ENCODE data around the gene INTS11. TPM values are rescaled to one million over a fixed set of nuclear protein-coding genes. Genes with fewer than 3 reads are reported as not detected.

INTS11 gene
- total and polyA plus RNA-seq, 2 of the 8 experiments (the other 6 are each of a cell fraction or from before 2014, with no cell fraction given): 113 to 243 TPM

- no peak for TF ChIP-seq PHF8 (conservative IDR thresholded peaks at IDR 0.05; ENCODE audit: low read depth, low read length)
- TF ChIP-seq TAF7 (optimal IDR thresholded peaks at IDR 0.05; ENCODE audit: borderline replicate concordance, low read depth, low read length): no peak
- no peak for TF ChIP-seq CTCF (IDR thresholded peaks at IDR 0.05; ENCODE audit: control extremely low read depth in 1 of 3, insufficient read depth in 1 of 3, low read depth in 1 of 3, low read length in 3 of 3)
- no peak for TF ChIP-seq RXRA (IDR thresholded peaks at IDR 0.05; ENCODE audit: insufficient read depth, low read depth, low read length)
- no peak for TF ChIP-seq CHD1 (IDR thresholded peaks at IDR 0.05; ENCODE audit: low read depth, low read length)
- TF ChIP-seq ATF2 (IDR thresholded peaks at IDR 0.05; ENCODE audit: low read length): no peak
Observed at GRCh38 chr1:1359664-1360468, 35.4 kb upstream of the INTS11 start (continued).

Measured in H1 (cell line).